Stimulated activated memory B cell treated with anti-CD40 and anti-IgM and Interleukin-4, amounts not matched to agents 10 μg/mL and 1 μg/mL and 100 μg/mL, for 72 hours (primary cell): ENCODE measurements around the gene OR5C1.
"Not testable (repeated sequence)": the region's sequence is repeated elsewhere in the genome, so short reads cannot be mapped to it uniquely, and the experiment has no call there.

Experiments used
- ATAC-seq: fragments of 150-1000 bp; cut with Tn5 transposase; 2 replicates; pipeline ENCODE4 v1.10.0; 2021
- H3K27ac Mint-ChIP-seq: one replicate; pipeline ENCODE4 v1.8.0; 2022; ENCODE audit warnings: mild to moderate bottlenecking, mixed read lengths
- H3K27me3 Mint-ChIP-seq: one replicate; pipeline ENCODE4 v1.8.0; 2022; ENCODE audit warnings: mixed read lengths
- H3K36me3 Mint-ChIP-seq: one replicate; pipeline ENCODE4 v1.8.0; 2022; ENCODE audit warnings: mixed read lengths
- H3K4me1 Mint-ChIP-seq: one replicate; pipeline ENCODE4 v1.8.0; 2022; ENCODE audit warnings: mixed read lengths
- H3K4me3 Mint-ChIP-seq: one replicate; pipeline ENCODE4 v1.8.0; 2022; ENCODE audit warnings: mild to moderate bottlenecking, moderate library complexity, mixed read lengths
- H3K9me3 Mint-ChIP-seq: one replicate; pipeline ENCODE4 v1.8.0; 2022; ENCODE audit warnings: mixed read lengths

Gene OR5C1

DNA sequence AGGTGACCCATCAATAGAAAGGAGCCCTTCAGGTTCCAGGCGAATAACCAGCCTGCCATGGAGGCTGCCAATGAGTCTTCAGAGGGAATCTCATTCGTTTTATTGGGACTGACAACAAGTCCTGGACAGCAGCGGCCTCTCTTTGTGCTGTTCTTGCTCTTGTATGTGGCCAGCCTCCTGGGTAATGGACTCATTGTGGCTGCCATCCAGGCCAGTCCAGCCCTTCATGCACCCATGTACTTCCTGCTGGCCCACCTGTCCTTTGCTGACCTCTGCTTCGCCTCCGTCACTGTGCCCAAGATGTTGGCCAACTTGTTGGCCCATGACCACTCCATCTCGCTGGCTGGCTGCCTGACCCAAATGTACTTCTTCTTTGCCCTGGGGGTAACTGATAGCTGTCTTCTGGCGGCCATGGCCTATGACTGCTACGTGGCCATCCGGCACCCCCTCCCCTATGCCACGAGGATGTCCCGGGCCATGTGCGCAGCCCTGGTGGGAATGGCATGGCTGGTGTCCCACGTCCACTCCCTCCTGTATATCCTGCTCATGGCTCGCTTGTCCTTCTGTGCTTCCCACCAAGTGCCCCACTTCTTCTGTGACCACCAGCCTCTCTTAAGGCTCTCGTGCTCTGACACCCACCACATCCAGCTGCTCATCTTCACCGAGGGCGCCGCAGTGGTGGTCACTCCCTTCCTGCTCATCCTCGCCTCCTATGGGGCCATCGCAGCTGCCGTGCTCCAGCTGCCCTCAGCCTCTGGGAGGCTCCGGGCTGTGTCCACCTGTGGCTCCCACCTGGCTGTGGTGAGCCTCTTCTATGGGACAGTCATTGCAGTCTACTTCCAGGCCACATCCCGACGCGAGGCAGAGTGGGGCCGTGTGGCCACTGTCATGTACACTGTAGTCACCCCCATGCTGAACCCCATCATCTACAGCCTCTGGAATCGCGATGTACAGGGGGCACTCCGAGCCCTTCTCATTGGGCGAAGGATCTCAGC lies 11.6 kb downstream of the OR5C1 start, which contains the start of gene OR1K1:
Gene OR1K1 (plus strand): TSS at position 58 of the 995 bp plus-strand sequence. CDS start 0 bp downstream, at position 58.
- ATAC-seq, result no peak
- Mint-ChIP-seq H3K9me3 (no peaks in the 10 kb centered on the region), H3K27ac (no peak within 1 kb of the TSS), H3K36me3 (peaks cover 11% of the 10 kb centered on the region), H3K27me3 (no peaks in the 10 kb centered on the region), H3K4me1 (peaks cover 5% of the 10 kb centered on the region), H3K4me3 (no peak within 1 kb of the TSS)

DNA sequence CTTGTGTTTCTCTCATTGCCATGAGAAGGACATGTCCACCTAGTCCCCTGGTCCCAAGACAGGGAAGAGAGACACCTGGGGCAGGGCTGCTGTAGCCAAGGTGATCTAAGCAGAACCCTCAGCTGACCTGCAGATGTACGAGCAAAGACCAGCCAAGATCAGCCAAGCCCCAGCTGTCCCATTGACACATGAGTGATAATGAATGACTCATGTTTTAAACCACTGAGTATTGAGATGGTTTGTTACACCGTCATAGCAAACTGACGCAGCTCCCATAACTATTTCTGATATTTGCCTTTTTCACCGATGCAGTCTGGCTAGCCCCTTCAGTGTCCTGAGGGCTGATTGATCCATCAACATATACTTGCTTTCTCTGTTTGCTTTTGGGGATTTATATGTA lies 17.9 kb downstream of the OR5C1 start:
- Mint-ChIP-seq H3K4me1 (no peaks in the 10 kb centered on the region), H3K27ac (no peak overlapping the region), H3K36me3 (peaks cover 11% of the 10 kb centered on the region), H3K4me3 (no peak overlapping the region), H3K27me3 (no peaks in the 10 kb centered on the region), H3K9me3 (no peaks in the 10 kb centered on the region)
- ATAC-seq, result no peak

DNA sequence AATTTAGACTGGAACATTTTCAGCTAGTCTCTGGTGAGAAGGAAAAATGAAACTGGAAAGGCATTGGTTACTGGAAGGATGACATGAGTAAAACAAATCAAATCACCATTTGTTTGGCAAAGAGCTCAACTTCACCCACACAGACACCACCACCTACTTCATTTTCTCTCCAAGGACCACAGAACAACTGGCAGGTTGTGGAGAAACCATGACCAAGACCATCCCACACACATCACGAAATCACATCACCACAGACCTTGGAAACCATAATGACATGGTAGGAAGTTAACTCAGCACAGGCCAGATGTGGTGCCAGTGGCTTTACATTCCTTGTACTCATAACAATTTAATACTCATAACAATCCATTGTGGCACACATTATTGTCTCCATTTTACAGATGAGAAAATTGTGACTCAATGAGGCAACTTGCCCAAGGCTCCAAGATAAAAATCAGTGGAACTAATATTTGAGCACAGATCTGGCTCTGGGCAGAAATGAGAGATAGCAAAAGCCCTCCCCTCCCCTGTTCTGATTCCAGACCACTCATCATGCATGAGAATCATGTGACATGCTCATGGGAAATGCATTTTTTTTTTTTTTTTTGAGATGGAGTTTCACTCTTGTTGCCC lies 18.7 kb downstream of the OR5C1 start:
- H3K27me3 Mint-ChIP-seq, result no peaks in the 10 kb centered on the region
- no peaks in the 10 kb centered on the region for H3K9me3 Mint-ChIP-seq
- H3K4me1 Mint-ChIP-seq, result no peaks in the 10 kb centered on the region
- H3K27ac Mint-ChIP-seq, result no peak overlapping the region
- no peak overlapping the region for H3K4me3 Mint-ChIP-seq
- peaks cover 11% of the 10 kb centered on the region for H3K36me3 Mint-ChIP-seq
- ATAC-seq, result peak; percentile 63

DNA sequence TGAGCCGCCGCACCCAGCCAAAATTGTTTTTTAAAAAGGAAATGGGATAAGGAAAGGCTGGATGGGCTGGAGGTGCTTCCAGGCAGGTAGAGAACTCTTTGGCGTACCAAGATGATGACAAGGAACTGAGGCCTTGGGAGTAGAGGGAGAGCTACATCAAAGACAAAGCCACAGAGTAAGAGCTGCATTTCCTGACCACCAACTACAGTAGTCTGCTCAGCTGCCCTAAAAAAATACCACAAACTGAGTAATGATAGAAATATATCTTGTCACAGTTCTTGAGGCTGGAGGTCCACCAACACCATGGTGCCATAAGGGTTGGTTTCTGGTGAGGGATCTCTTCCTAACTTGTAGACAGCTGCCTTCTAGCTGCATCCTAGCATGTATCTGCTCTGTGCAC lies 19.4 kb downstream of the OR5C1 start:
- no peaks in the 10 kb centered on the region for H3K4me1 Mint-ChIP-seq
- no peak overlapping the region for H3K27ac Mint-ChIP-seq
- no peak for ATAC-seq

DNA sequence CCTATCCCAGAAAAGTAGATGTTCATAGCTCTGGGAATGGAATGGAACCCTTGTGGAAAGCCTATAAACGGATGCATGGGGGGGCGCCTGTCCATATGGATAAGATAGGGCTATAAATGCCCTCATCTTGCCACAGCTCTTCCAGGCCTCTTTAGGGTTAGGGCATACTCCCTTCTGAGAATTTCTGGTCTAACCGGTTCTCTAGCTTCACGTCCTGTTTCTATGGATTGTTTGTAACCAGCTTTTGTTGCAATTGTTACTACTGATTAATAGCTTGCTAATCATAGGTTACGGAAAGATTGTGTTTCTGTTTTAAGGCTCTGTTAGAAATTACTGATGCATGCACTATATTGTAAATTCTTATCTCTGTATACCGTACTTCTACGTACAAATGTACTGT lies 20.5 kb downstream of the OR5C1 start:
- ATAC-seq, H3K4me3 Mint-ChIP-seq, H3K27ac Mint-ChIP-seq, H3K9me3 Mint-ChIP-seq, H3K27me3 Mint-ChIP-seq, H3K4me1 Mint-ChIP-seq: not testable (repeated sequence)
- H3K36me3 Mint-ChIP-seq, result peaks cover 11% of the 10 kb centered on the region

More for the DNA sequence above, 19.4 kb downstream of the OR5C1 start:
- H3K36me3 Mint-ChIP-seq, result peaks cover 11% of the 10 kb centered on the region
- no peak overlapping the region for H3K4me3 Mint-ChIP-seq
- H3K27me3 Mint-ChIP-seq, result no peaks in the 10 kb centered on the region
- H3K9me3 Mint-ChIP-seq, result no peaks in the 10 kb centered on the region

DNA sequence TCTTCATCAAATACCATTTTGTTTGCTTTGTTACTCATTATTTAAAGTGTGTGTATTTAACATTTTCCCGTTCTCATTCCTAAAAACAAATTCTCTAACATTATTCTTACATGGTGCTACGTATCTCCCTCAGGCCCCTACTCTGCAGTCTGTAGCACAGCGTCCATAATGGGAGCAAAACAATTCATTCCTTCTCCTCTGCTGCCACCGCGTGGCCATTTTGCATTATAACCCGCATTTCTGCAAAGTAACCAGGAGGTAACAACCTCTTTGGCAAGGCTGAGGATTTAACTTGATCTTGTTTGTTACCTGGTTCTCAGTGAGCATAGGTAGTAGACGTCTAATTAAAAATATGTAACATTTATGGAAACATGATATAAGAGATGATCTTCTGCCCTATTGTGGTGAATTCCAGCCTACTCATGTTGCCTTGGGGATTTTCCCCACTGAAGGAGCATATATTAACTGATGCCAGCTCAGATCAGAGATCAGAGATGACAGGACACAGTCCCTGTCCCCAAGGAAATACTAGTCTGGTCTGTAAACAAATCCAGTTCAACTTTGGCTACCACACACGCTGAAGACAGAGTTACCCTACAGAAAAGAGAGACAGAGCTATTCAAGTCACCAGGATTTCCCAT lies 21.7 kb downstream of the OR5C1 start:
- ATAC-seq, result peak; percentile 85
- H3K9me3 Mint-ChIP-seq, result no peaks in the 10 kb centered on the region
- peaks cover 11% of the 10 kb centered on the region for H3K4me1 Mint-ChIP-seq
- H3K27me3 Mint-ChIP-seq, result no peaks in the 10 kb centered on the region
- H3K27ac Mint-ChIP-seq, result no peak overlapping the region
- peaks cover 16% of the 10 kb centered on the region for H3K36me3 Mint-ChIP-seq
- H3K4me3 Mint-ChIP-seq, result no peak overlapping the region

DNA sequence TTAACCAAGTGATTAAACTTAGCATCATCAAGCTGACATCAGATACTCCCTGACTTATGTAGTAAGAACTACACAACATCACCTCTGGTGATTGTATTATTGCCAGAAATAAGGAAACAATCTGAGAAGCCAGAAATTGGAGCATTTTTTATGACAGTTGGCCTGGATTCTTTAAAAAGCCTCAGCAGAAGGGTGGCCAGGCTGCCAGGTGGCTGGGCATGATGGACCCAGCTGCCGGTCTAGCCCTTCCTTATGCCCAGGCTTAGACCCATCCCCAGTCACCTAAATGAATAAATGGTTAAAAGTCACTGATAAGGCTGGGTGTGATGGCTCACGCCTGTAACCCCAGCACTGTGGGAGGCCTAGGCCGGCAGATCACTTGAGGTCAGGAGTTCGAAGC lies 24.0 kb downstream of the OR5C1 start:
- no peaks in the 10 kb centered on the region for H3K9me3 Mint-ChIP-seq
- no peaks in the 10 kb centered on the region for H3K27me3 Mint-ChIP-seq
- peaks cover 19% of the 10 kb centered on the region for H3K4me1 Mint-ChIP-seq
- H3K27ac Mint-ChIP-seq, result no peak overlapping the region
- no peak overlapping the region for H3K4me3 Mint-ChIP-seq
- no peak for ATAC-seq
- peaks cover 22% of the 10 kb centered on the region for H3K36me3 Mint-ChIP-seq

DNA sequence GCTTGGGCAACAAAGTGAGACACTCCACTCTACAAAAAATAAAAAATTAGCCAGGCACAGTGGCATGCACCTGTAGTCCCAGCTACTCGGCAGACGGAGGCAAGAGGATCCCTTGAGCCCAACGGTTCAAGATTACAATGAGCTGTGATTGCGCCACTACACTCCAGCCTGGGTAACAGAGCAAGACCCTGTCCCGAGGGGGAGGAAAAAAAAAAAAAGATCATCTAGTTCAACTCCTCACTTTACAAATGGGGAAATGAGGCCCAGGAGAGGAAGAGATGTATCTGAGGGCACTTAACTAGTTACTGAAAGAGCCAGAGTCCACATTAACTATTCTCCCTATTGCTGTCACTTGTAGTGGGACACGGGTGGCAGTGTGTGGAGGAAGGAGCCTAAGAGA lies 25.8 kb downstream of the OR5C1 start:
- H3K4me3 Mint-ChIP-seq, result no peak overlapping the region
- peaks cover 19% of the 10 kb centered on the region for H3K4me1 Mint-ChIP-seq
- no peak overlapping the region for H3K27ac Mint-ChIP-seq
- no peaks in the 10 kb centered on the region for H3K27me3 Mint-ChIP-seq
- no peaks in the 10 kb centered on the region for H3K9me3 Mint-ChIP-seq
- H3K36me3 Mint-ChIP-seq, result peaks cover 22% of the 10 kb centered on the region
- ATAC-seq, result no peak

DNA sequence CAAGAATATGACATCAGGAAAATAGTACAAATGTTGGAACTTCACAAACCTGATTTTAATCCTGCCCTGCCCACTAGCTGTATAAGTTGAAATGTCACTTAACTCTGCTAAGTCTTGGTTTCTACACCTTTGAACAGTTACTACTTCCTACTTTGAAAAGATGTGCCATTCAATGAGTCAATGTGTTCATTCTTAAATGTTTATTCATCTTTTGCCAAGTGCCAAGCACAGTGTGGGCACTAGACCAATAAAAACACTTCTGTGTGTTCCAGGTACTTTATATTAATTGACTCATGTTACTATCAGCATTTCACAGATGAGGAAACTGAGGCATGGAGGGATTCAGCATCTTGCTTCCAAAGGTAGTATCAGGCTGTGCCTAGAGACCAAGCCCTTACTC lies 26.8 kb downstream of the OR5C1 start:
- H3K36me3 Mint-ChIP-seq, result peaks cover 30% of the 10 kb centered on the region
- ATAC-seq, result no peak

DNA sequence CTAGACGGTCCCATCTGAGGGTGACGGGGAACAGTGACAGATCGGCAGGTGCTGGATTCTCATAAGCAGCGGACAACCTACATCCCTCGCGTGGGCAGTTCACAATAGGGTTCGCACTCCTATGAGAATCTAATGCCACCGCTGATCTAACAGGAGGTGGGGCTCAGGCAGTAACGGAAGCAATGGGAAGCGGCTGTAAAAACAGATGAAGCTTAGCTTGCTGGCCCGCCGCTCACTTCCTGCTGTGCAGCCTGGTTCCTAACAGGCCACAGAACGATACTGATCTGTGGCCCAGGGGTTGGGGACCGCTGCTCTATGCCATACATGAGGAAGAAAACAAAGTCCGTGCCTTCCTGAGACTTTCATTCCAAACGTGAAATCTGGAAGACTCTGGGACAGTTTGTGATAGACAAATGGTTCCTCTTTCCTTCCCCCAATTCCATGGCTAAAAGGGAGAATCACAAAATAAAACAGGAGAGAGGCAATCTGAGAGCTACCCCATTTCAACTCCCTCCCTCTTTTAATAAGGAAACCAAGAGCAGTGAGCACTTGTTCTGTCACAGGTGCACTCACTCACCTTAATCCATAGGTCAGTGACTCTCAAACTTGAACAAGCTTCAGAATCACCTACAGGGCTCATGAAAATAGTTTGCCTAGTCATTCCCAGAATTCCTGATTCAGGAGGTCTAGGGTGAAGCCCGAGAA lies 27.6 kb downstream of the OR5C1 start:
- Mint-ChIP-seq H3K9me3 (no peaks in the 10 kb centered on the region), H3K36me3 (peaks cover 36% of the 10 kb centered on the region), H3K27me3 (no peaks in the 10 kb centered on the region), H3K27ac (peak overlapping the region; percentile 35), H3K4me1 (peaks cover 19% of the 10 kb centered on the region), H3K4me3 (peak overlapping the region; percentile 47)
- no peak for ATAC-seq

More for the DNA sequence above, 26.8 kb downstream of the OR5C1 start:
- no peak overlapping the region for H3K27ac Mint-ChIP-seq
- no peaks in the 10 kb centered on the region for H3K27me3 Mint-ChIP-seq
- H3K4me3 Mint-ChIP-seq, result no peak overlapping the region
- H3K9me3 Mint-ChIP-seq, result no peaks in the 10 kb centered on the region
- H3K4me1 Mint-ChIP-seq, result peaks cover 19% of the 10 kb centered on the region

DNA sequence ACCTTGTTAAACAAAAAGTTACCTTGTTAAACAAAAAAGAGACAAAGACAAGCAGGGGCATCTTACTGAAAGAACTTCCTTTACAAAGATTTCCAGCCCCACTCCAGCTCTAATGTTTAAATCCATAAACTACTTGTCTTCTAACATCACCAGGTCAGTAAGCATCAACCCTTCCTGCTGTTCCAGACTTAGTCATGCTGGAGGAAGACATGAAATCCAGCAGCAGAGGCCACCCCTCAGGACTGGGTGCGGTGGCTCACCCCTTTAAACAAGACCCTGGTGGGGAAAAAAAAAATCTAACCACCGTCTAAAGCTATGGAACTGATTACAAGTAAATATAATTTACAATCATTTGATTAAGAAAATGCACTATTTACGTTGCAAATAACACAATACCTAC lies 30.6 kb downstream of the OR5C1 start:
- Mint-ChIP-seq H3K9me3 (no peaks in the 10 kb centered on the region), H3K27me3 (no peaks in the 10 kb centered on the region), H3K36me3 (peaks cover 48% of the 10 kb centered on the region), H3K4me1 (peaks cover 30% of the 10 kb centered on the region), H3K27ac (no peak overlapping the region), H3K4me3 (no peak overlapping the region)
- ATAC-seq, result no peak

DNA sequence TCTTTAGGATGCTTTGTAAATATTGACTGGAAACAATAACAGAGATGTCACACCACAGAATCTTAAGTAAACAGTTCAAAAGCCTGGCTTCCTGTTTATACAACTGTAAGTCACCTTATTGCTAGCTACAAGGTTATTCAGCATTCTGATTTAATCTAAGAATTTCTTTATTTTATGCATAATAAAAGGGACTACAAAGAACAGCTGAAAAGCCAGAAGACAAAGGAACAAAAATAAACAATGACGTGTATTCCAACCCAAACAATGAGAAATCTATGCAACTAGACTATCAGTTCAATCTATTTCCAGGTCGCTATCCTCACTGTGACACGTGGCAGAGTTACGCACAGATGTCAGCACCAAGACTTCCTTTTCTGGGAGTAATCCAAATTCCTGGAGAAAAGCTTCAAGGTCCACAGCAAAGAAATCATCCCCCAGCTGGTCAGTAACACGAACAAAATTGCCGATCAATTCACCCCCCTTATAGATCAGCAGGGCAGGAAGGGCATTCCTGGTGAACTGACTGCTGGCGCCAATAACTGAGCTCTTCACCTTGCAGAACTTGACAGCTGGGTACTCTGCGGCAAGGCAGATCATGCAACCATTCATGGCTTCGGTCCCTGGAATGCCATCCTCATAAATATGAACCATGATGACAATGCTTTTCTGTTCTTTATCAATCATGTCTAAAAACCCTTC lies 31.2 kb downstream of the OR5C1 start:
- H3K4me3 Mint-ChIP-seq, result no peak overlapping the region
- H3K4me1 Mint-ChIP-seq, result peaks cover 30% of the 10 kb centered on the region
- H3K36me3 Mint-ChIP-seq, result peaks cover 42% of the 10 kb centered on the region
- no peak for ATAC-seq
- no peaks in the 10 kb centered on the region for H3K9me3 Mint-ChIP-seq
- no peaks in the 10 kb centered on the region for H3K27me3 Mint-ChIP-seq
- no peak overlapping the region for H3K27ac Mint-ChIP-seq

DNA sequence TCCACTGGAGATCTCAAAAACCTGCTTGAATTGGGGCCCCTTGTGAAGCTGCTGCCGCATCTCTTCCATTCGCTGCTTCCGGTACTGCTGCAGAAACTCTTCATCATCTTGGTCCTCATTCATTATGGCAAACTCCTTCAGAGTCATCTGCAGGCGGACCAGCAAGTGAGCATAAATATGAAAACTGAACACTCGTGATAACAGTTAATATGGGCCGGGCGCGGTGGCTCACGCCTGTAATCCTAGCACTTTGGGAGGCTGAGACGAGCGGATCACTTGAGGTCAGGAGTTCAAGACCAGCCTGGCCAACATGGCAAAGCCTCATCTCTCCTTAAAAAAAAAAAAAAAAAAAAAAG lies 31.7 kb downstream of the OR5C1 start:
- ATAC-seq, result no peak
- Mint-ChIP-seq H3K9me3 (no peaks in the 10 kb centered on the region), H3K27ac (no peak overlapping the region), H3K4me1 (peaks cover 26% of the 10 kb centered on the region), H3K36me3 (peaks cover 39% of the 10 kb centered on the region), H3K27me3 (no peaks in the 10 kb centered on the region), H3K4me3 (no peak overlapping the region)

DNA sequence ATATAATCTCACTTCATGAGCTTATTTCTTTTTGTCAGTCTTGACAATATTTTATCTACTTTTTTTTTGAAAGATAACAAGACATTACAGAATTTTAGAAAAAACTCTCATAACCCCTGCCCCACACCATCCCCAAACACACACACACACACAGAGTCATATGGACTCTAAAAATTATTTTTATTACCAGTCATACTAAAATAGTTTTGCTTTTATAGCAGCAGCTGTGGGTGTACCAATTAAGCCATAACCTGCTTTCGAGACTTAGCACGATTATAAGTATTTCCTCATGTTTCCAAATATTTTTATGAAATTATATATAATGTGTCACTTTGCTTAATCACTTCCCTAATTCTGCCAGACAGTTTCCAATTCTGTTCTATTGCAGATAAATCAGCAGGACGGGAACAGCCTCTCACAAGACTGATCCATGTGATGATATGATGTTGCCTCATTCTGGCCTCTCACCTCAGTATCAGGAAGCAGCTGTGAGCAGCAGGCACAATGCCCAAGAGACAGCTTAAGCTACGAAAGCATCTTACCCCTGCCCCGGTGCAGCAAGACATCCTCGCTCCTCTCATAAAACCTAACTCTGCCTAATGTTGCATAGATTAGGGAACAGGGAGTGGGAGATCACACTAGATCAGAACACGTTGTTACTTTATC lies 32.7 kb downstream of the OR5C1 start:
- Mint-ChIP-seq H3K9me3 (no peaks in the 10 kb centered on the region), H3K4me3 (no peak overlapping the region), H3K27me3 (no peaks in the 10 kb centered on the region), H3K36me3 (peaks cover 33% of the 10 kb centered on the region), H3K4me1 (peaks cover 27% of the 10 kb centered on the region), H3K27ac (no peak overlapping the region)
- no peak for ATAC-seq
